KMS-11 (cell line): ENCODE measurements around the gene CTIF.

Source experiments
- H2AFZ ChIP-seq: fragments of 200-600 bp; sonication (generic); 2 replicates; pipeline ENCODE4 v1.6.1; 2016; ENCODE audit warnings: antibody characterized with exemption, mixed run types, low read depth
- H3K27ac ChIP-seq: fragments of 200-600 bp; sonication (generic); 2 replicates; pipeline ENCODE4 v1.6.1; 2016; ENCODE audit warnings: mild to moderate bottlenecking, mixed run types
- H3K27me3 ChIP-seq: fragments of 200-600 bp; sonication (generic); 2 replicates; pipeline ENCODE4 v1.6.1; 2017; ENCODE audit warnings: mild to moderate bottlenecking, low read depth, mixed run types, moderate library complexity; ENCODE audit not compliant: insufficient read depth
- H3K36me3 ChIP-seq: fragments of 200-600 bp; sonication (generic); 2 replicates; pipeline ENCODE4 v1.6.1; 2017; ENCODE audit warnings: mild to moderate bottlenecking, mixed run types; ENCODE audit not compliant: insufficient read depth
- H3K4me1 ChIP-seq: fragments of 200-600 bp; sonication (generic); 2 replicates; pipeline ENCODE4 v1.6.1; 2016; ENCODE audit warnings: mild to moderate bottlenecking, low read depth, mixed run types; ENCODE audit not compliant: poor library complexity, severe bottlenecking
- H3K4me2 ChIP-seq: fragments of 200-600 bp; sonication (generic); 2 replicates; pipeline ENCODE4 v1.7.0; 2016; ENCODE audit warnings: mild to moderate bottlenecking, mixed run types
- H3K4me3 ChIP-seq: fragments of 200-600 bp; sonication (generic); IDR thresholded peaks from 2 replicates; pipeline ENCODE4 v1.6.1; 2017; ENCODE audit warnings: low read depth, low read length, mixed read lengths; ENCODE audit not compliant: insufficient read depth
- H3K79me2 ChIP-seq: fragments of 200-600 bp; sonication (generic); 2 replicates; pipeline ENCODE4 v1.6.1; 2016; ENCODE audit warnings: low read depth, mixed run types; ENCODE audit not compliant: insufficient read depth
- H3K9ac ChIP-seq: fragments of 200-600 bp; sonication (generic); 2 replicates; pipeline ENCODE4 v1.6.1; 2016; ENCODE audit warnings: mild to moderate bottlenecking, mixed run types
- H4K20me1 ChIP-seq: fragments of 200-600 bp; sonication (generic); 2 replicates; pipeline ENCODE4 v1.6.1; 2016; ENCODE audit warnings: mild to moderate bottlenecking, mixed run types; ENCODE audit not compliant: insufficient read depth
- TF ChIP-seq, protein P1 (sequence below): fragments of 200-600 bp; sonication (generic); conservative IDR thresholded peaks from 2 replicates; pipeline ENCODE4 v1.6.1; 2017; ENCODE audit warnings: low read depth, mild to moderate bottlenecking, antibody characterized with exemption, low read length, moderate library complexity, mixed read lengths

CTIF gene

DNA sequence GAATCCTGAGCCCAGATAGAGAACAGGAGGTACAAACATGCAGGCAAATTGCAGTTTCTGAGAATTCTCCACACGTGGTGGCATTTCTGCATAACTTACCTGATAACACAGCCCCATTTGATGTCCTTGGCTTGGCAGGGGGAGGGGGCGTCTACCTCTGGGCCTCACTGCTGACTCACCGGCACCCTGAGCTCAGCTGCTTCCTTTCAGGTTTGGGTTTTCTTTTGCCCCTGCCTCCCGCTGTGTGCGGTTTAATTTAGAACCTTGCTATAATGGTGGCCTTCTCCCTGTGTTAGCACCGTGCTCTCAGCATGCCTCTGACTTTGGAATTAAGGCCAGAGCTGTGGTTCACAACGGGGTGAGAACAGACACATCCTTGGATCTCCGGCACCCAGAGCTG lies 4.4 kb downstream of the CTIF start:
- Histone ChIP-seq H2AFZ (no peak overlapping the region), H3K4me2 (peak overlapping the region; percentile 67), H4K20me1 (no peaks in the 10 kb centered on the region), H3K36me3 (no peaks in the 10 kb centered on the region), H3K27me3 (no peaks in the 10 kb centered on the region), H3K79me2 (peaks cover 30% of the 10 kb centered on the region), H3K4me1 (peaks cover 48% of the 10 kb centered on the region), H3K27ac (peak overlapping the region; percentile 58), H3K9ac (peak overlapping the region; percentile 15; the same call in 1 of the 2 replicates), H3K4me3 (no peak overlapping the region)
- TF ChIP-seq, protein P1, sequence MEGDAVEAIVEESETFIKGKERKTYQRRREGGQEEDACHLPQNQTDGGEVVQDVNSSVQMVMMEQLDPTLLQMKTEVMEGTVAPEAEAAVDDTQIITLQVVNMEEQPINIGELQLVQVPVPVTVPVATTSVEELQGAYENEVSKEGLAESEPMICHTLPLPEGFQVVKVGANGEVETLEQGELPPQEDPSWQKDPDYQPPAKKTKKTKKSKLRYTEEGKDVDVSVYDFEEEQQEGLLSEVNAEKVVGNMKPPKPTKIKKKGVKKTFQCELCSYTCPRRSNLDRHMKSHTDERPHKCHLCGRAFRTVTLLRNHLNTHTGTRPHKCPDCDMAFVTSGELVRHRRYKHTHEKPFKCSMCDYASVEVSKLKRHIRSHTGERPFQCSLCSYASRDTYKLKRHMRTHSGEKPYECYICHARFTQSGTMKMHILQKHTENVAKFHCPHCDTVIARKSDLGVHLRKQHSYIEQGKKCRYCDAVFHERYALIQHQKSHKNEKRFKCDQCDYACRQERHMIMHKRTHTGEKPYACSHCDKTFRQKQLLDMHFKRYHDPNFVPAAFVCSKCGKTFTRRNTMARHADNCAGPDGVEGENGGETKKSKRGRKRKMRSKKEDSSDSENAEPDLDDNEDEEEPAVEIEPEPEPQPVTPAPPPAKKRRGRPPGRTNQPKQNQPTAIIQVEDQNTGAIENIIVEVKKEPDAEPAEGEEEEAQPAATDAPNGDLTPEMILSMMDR, result no peak

DNA sequence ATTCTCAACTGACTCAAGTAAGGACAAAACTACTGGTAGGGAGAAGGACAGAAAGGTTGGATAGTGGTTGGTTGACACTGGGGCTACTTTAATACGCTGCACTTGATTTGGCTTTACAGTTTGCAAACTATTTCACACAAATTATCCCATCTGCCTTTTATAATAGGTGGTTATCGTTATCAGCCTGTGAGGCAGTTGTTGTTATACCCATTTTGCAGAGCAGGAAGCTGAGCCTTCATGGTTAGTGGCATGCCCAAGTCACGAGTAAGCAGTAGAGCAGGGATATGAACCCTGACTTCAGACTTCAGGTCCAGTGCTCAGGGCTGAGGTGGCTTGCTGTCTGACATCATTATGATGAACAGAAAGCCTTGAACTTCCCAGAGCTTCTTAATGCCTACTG lies 5.3 kb downstream of the CTIF start:
- Histone ChIP-seq H3K4me2 (peak overlapping the region; percentile 67; the same call in 1 of the 2 replicates), H2AFZ (no peak overlapping the region), H3K4me1 (peaks cover 50% of the 10 kb centered on the region), H3K27me3 (no peaks in the 10 kb centered on the region), H3K4me3 (no peak overlapping the region), H3K79me2 (peaks cover 39% of the 10 kb centered on the region), H3K27ac (peak overlapping the region; percentile 58; the same call in 1 of the 2 replicates), H3K36me3 (no peaks in the 10 kb centered on the region), H4K20me1 (no peaks in the 10 kb centered on the region), H3K9ac (no peak overlapping the region)
- TF ChIP-seq, protein P1, result no peak

DNA sequence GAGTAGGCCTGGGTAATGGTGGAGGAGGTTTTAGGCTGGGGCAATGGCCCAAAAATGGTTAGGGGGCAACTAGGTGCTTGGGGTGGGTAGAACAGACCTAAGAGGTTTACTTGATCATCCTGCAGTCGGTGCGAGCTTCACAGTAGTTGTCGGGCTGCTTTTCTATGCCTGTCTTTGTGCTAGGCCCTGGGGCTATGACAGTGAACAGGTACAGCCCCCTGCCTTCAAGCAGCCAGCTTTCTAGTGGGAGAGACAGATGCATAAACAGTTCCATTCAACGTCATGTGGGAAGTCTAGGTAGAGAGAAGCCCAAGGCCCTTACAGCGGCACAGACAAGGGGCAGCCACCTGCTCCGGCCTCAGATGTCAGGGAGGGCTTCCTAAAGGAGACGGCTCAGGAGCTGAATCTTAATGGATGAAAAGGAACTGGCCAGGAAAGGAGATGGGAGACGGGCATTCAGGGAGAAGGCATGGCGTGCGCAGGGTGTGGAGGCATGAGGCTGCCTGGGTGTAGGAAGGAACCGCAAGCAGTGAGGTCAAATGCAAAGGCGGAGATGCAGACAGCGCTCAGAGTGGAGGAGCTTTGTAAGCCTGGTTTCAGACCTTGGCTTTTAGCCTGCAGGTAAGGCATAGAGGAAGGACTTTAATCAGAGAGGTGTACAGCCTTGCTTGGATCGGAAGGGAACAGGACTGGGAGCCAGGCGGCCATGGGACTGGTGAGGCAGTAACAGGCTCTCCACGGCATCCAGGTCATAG lies 6.0 kb downstream of the CTIF start:
- Histone ChIP-seq H3K36me3 (no peaks in the 10 kb centered on the region), H3K9ac (no peak overlapping the region), H3K27me3 (no peaks in the 10 kb centered on the region), H4K20me1 (no peaks in the 10 kb centered on the region), H2AFZ (no peak overlapping the region), H3K4me1 (peaks cover 50% of the 10 kb centered on the region), H3K79me2 (peaks cover 36% of the 10 kb centered on the region), H3K4me3 (no peak overlapping the region), H3K27ac (no peak overlapping the region), H3K4me2 (no peak overlapping the region)
- TF ChIP-seq, protein P1, result no peak

DNA sequence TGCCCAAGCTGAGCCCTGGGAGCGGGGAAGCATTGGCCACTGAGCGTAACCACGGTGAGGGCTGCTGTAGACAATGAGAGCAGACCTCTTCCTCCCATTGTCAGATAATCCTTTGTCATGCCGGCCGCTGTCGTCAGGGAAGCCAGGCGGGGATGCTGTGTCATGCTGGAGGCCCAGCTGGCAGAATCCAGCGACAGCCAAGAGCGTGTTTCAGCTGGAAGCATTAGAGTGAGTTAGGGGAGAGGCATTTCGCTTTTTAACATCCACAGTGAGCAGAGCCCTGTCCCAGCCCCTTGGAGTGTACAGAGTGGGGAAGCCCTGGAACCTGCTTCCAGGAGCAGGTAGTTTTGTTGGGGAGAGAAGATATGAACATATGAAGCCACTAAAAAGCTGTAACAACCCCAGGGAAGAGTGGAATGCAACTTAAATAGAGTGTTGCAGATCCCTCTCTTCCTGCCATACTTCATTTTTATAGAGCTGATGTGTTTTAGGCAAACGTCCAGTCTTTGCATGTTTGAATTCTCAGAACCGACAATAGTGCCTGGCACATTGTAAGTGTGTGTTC lies 7.0 kb downstream of the CTIF start:
- Histone ChIP-seq H3K27me3 (no peaks in the 10 kb centered on the region), H3K36me3 (no peaks in the 10 kb centered on the region), H4K20me1 (no peaks in the 10 kb centered on the region; the same call in 1 of the 2 replicates), H3K4me3 (no peak overlapping the region), H3K27ac (no peak overlapping the region), H3K79me2 (peaks cover 34% of the 10 kb centered on the region), H3K4me2 (no peak overlapping the region), H2AFZ (no peak overlapping the region), H3K9ac (no peak overlapping the region), H3K4me1 (peaks cover 50% of the 10 kb centered on the region)
- TF ChIP-seq, protein P1, result no peak
